Measurements from ENCODE around the gene YES1. TPM values are rescaled to one million over a fixed set of nuclear protein-coding genes. Genes with fewer than 3 reads are reported as not detected.

Gene YES1
- total and polyA plus RNA-seq, 2 of the 13 experiments (the other 11 are each of a cell fraction or from before 2014, with no cell fraction given): 17.2 to 70.8 TPM

DNA sequence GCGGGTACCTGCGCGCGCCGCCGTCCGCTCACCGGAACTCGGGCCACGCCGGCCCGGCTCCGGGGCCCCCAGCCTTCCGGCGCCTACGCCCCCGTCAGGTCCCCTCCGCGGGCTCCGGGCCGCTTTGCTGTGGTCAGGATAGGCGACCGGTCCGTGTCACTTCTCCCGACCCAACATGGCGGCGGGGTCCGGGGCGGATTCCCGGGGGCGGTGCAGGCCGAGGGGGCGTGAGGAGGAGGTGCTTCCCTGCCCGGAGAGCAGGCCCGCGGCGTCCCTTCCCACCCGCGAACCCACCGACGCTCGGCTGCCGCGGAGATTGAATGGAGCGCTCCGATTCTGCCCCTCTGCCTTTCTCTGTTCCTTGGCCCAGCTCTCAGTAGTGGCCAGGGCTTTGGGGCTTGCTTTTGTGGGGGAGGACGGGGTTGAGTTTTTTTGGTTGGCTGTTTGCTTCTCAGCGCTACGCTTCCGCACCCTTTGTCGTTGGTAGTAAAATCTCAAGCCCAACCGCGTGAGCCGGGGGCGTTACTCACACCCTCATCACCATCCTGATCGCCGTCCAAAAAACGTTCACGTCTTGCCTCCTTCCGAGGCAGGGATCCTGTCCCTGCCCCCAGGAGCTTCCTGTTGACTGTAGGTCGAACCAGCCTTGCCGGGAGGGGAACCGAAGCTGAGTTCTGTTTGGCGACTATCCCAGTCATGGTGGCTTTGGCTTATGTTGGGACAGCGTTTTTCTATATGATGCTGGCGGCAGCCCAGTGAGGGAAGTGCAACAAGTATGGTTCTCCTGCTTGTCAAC lies 532 bp upstream of the YES1 start (continued):
- TF ChIP-seq FOXA1 (IDR thresholded peaks at IDR 0.05) (no peak), FOXA1 (CRISPR knock-in tag; IDR thresholded peaks at IDR 0.05) (peak; percentile 55), THAP9 (CRISPR knock-in tag; IDR thresholded peaks at IDR 0.05; ENCODE audit: borderline replicate concordance) (peak; percentile 89), GZF1 (CRISPR knock-in tag; IDR thresholded peaks at IDR 0.05) (no peak), KDM4B (CRISPR knock-in tag; IDR thresholded peaks at IDR 0.05) (no peak), ZNF510 (CRISPR knock-in tag; IDR thresholded peaks at IDR 0.05; ENCODE audit: low read depth) (no peak), MNT (IDR thresholded peaks at IDR 0.05) (no peak), ZBTB10 (CRISPR knock-in tag; IDR thresholded peaks at IDR 0.05; ENCODE audit: borderline replicate concordance) (no peak; the same call in 1 of the 2 replicates), ZNF138 (CRISPR knock-in tag; IDR thresholded peaks at IDR 0.05; ENCODE audit: low read depth) (no peak; the same call in 1 of the 2 replicates), SMYD3 (CRISPR knock-in tag; IDR thresholded peaks at IDR 0.05) (0 out of 2 replicates have a peak, but pooled peaks have one; percentile 25), ZMYM4 (CRISPR knock-in tag; IDR thresholded peaks at IDR 0.05) (peak; percentile 53), MYC (CRISPR knock-in tag; IDR thresholded peaks at IDR 0.05; ENCODE audit: borderline replicate concordance) (0 out of 2 replicates have a peak, but pooled peaks have one; percentile 47), SCMH1 (CRISPR knock-in tag; IDR thresholded peaks at IDR 0.05; ENCODE audit: borderline replicate concordance) (no peak), DZIP1 (CRISPR knock-in tag; IDR thresholded peaks at IDR 0.05) (no peak), CBX2 (IDR thresholded peaks at IDR 0.05; ENCODE audit: low read depth, low read length) (no peak), CBX2 (CRISPR knock-in tag; IDR thresholded peaks at IDR 0.05; ENCODE audit: low read depth) (no peak), ZFP36 (IDR thresholded peaks at IDR 0.05; ENCODE audit: borderline replicate concordance, low read depth, low read length, partially characterized antibody) (no peak)
- TF ChIP-seq, protein P1, sequence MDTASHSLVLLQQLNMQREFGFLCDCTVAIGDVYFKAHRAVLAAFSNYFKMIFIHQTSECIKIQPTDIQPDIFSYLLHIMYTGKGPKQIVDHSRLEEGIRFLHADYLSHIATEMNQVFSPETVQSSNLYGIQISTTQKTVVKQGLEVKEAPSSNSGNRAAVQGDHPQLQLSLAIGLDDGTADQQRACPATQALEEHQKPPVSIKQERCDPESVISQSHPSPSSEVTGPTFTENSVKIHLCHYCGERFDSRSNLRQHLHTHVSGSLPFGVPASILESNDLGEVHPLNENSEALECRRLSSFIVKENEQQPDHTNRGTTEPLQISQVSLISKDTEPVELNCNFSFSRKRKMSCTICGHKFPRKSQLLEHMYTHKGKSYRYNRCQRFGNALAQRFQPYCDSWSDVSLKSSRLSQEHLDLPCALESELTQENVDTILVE (CRISPR knock-in tag; IDR thresholded peaks at IDR 0.05): peak; percentile 92

Data from HepG2 (cell line).